K562 (cell line): ENCODE results near the gene MGRN1. TPM values are rescaled to one million over a fixed set of nuclear protein-coding genes. Genes with fewer than 3 reads are reported as not detected.

ENCODE experiments used
- CC2D1A ChIP-seq: fragments of 450-650 bp; IDR thresholded peaks from 2 replicates; pipeline ENCODE4 v1.6.1; 2017; ENCODE audit warnings: mild to moderate bottlenecking
- CEBPG ChIP-seq, 3 experiments: fragments of 200-800 bp in 1 of 3; sonication (Bioruptor generic) in 1 of 3; sonication (generic) in 1 of 3; formaldehyde crosslinking in 1 of 3; IDR thresholded peaks in 2 of 3; conservative IDR thresholded peaks in 1 of 3; 2 replicates each; pipeline versions ENCODE4 v1.6.1 to v1.8.0; 2016 to 2022; ENCODE audit warnings: missing compliant biosample characterization in 2 of 3, missing genetic modification characterization in 2 of 3, mild to moderate bottlenecking in 1 of 3, missing genetic modification reagents in 1 of 3
- CREBBP ChIP-seq: IDR thresholded peaks from one replicate; pipeline ENCODE4 v1.6.1; 2012; ENCODE audit warnings: low read depth, mild to moderate bottlenecking, control low read depth, inconsistent platforms, low read length
- E4F1 ChIP-seq: fragments of 250-450 bp; sonication (Bioruptor Pico); IDR thresholded peaks from 2 replicates; pipeline ENCODE4 v1.5.0; 2021; ENCODE audit warnings: mild to moderate bottlenecking, borderline replicate concordance
- FOS ChIP-seq: IDR thresholded peaks from 3 replicates; pipeline ENCODE4 v1.6.1; 2011; ENCODE audit not compliant: insufficient read length; ENCODE audit errors: extremely low read depth
- FOSL1 ChIP-seq: fragments of 200-800 bp; sonication (Bioruptor generic); conservative IDR thresholded peaks from 2 replicates; pipeline ENCODE4 v1.6.1; 2016; ENCODE audit warnings: missing genetic modification characterization, missing compliant biosample characterization
- HDAC2 ChIP-seq: fragments of 450-650 bp; IDR thresholded peaks from 2 replicates; pipeline ENCODE4 v1.6.1; 2016; ENCODE audit warnings: mild to moderate bottlenecking
- KAT7 ChIP-seq: sonication (generic); formaldehyde crosslinking; IDR thresholded peaks from 2 replicates; pipeline ENCODE4 v1.8.0; 2022; ENCODE audit warnings: missing genetic modification reagents, mild to moderate bottlenecking, borderline replicate concordance
- KDM5B ChIP-seq: fragments of 200-600 bp; sonication (generic); IDR thresholded peaks from 2 replicates; pipeline ENCODE4 v1.6.1; 2012; ENCODE audit warnings: low read depth, mild to moderate bottlenecking, moderate library complexity, low read length, control low read depth, inconsistent platforms; ENCODE audit not compliant: insufficient replicate concordance
- NCOA1 ChIP-seq: fragments of 450-650 bp; IDR thresholded peaks from 2 replicates; pipeline ENCODE4 v1.6.1; 2016; ENCODE audit warnings: low read depth
- POLR2AphosphoS2 ChIP-seq: IDR thresholded peaks from 2 replicates; pipeline ENCODE4 v1.6.1; 2012; ENCODE audit warnings: low read length, improper control_type of control experiment
- POLR2G ChIP-seq: fragments of 200-400 bp; formaldehyde crosslinking; IDR thresholded peaks from 2 replicates; pipeline ENCODE4 v1.6.1; 2017; ENCODE audit warnings: low read depth, mild to moderate bottlenecking, antibody characterized with exemption, low read length, moderate library complexity
- RBBP5 ChIP-seq: fragments of 200-600 bp; sonication (generic); IDR thresholded peaks from 2 replicates; pipeline ENCODE4 v1.6.1; 2012; ENCODE audit warnings: borderline replicate concordance, mild to moderate bottlenecking, low read length, control low read depth, inconsistent platforms; ENCODE audit not compliant: insufficient read depth, poor library complexity, severe bottlenecking
- RBM14 ChIP-seq: fragments of 200-400 bp; formaldehyde crosslinking; IDR thresholded peaks from 2 replicates; pipeline ENCODE4 v1.6.1; 2018; ENCODE audit warnings: low read depth, mild to moderate bottlenecking, low read length, moderate library complexity, borderline replicate concordance; ENCODE audit not compliant: insufficient read depth
- RFX1 ChIP-seq: fragments of 450-650 bp; IDR thresholded peaks from 2 replicates; pipeline ENCODE4 v1.6.1; 2016; ENCODE audit warnings: mild to moderate bottlenecking, moderate library complexity
- SAP30 ChIP-seq: fragments of 200-600 bp; sonication (generic); IDR thresholded peaks from 2 replicates; pipeline ENCODE4 v1.6.1; 2012; ENCODE audit warnings: borderline replicate concordance, low read depth, mild to moderate bottlenecking, moderate library complexity, low read length, control low read depth, inconsistent platforms; ENCODE audit not compliant: insufficient read depth, poor library complexity, severe bottlenecking
- SMAD3 ChIP-seq: fragments of 450-650 bp; formaldehyde crosslinking; conservative IDR thresholded peaks from 2 replicates; pipeline ENCODE4 v1.4.0; 2020; ENCODE audit warnings: mild to moderate bottlenecking
- SOX6 ChIP-seq: fragments of 450-650 bp; IDR thresholded peaks from 2 replicates; pipeline ENCODE4 v1.6.1; 2014; ENCODE audit warnings: mild to moderate bottlenecking
- WHSC1 ChIP-seq: IDR thresholded peaks from one replicate; pipeline ENCODE4 v1.6.1; 2012; ENCODE audit warnings: low read length, control low read depth, inconsistent platforms
- ZBTB8A ChIP-seq: fragments of 450-650 bp; IDR thresholded peaks from 2 replicates; pipeline ENCODE4 v1.6.1; 2018; ENCODE audit warnings: mild to moderate bottlenecking, moderate library complexity; ENCODE audit not compliant: partially characterized antibody
- ZKSCAN1 ChIP-seq: fragments of 150-350 bp; IDR thresholded peaks from 2 replicates; pipeline ENCODE4 v1.6.1; 2016; ENCODE audit warnings: low read depth, low read length
- ZNF699 ChIP-seq: fragments of 250-450 bp; sonication (Bioruptor Pico); IDR thresholded peaks from 2 replicates; pipeline ENCODE4 v1.8.0; 2021; ENCODE audit warnings: mild to moderate bottlenecking, moderate library complexity; ENCODE audit not compliant: insufficient replicate concordance
- ZNF77 ChIP-seq: fragments of 250-450 bp; sonication (Bioruptor Pico); IDR thresholded peaks from 2 replicates; pipeline ENCODE4 v1.5.0; 2020
- ZNF778 ChIP-seq: fragments of 450-650 bp; formaldehyde crosslinking; IDR thresholded peaks from 2 replicates; pipeline ENCODE4 v1.4.0; 2020; ENCODE audit warnings: mild to moderate bottlenecking, moderate library complexity
- polyA plus RNA-seq, 8 experiments: library from polyadenylated mRNA; depleted of rRNA in 4 of 8; stranded (reverse) in 5 of 8; unstranded in 3 of 8; fragments of >200 nt; fragmentation: Nextera tagmentation in 2 of 8; fragmentation: Illumina TruSeq in 1 of 8; extraction: Ambion mirVana in 2 of 8; extraction: Trizol in 1 of 8; gene quantifications; 2 replicates each; pipeline versions ENCODE4 v1.2.1 to v1.2.3, GENCODE V29; 2011 to 2014; ENCODE audit warnings: inconsistent platforms in 1 of 8, missing spikeins in 1 of 8
- total RNA-seq, 7 experiments: library from RNA; depleted of rRNA in 6 of 7; stranded (reverse); fragments of >200 nt in 6 of 7; fragmentation: Illumina TruSeq in 2 of 7; extraction: Trizol in 2 of 7; gene quantifications; 2 replicates each; pipeline versions ENCODE4 v1.2.1 to v1.2.3, GENCODE V29; 2011 to 2021; ENCODE audit warnings: low replicate concordance in 1 of 7
- TF ChIP-seq, protein P1 (sequence below): fragments of 250-450 bp; sonication (Bioruptor Pico); IDR thresholded peaks from 2 replicates; pipeline ENCODE4 v1.4.0; 2020; ENCODE audit warnings: mild to moderate bottlenecking

MGRN1 gene
- total and polyA plus RNA-seq, 9 of the 15 experiments (the other 6 are each of a cell fraction or from before 2014, with no cell fraction given), result 0.15 to 37.9 (median 6.0) TPM

DNA sequence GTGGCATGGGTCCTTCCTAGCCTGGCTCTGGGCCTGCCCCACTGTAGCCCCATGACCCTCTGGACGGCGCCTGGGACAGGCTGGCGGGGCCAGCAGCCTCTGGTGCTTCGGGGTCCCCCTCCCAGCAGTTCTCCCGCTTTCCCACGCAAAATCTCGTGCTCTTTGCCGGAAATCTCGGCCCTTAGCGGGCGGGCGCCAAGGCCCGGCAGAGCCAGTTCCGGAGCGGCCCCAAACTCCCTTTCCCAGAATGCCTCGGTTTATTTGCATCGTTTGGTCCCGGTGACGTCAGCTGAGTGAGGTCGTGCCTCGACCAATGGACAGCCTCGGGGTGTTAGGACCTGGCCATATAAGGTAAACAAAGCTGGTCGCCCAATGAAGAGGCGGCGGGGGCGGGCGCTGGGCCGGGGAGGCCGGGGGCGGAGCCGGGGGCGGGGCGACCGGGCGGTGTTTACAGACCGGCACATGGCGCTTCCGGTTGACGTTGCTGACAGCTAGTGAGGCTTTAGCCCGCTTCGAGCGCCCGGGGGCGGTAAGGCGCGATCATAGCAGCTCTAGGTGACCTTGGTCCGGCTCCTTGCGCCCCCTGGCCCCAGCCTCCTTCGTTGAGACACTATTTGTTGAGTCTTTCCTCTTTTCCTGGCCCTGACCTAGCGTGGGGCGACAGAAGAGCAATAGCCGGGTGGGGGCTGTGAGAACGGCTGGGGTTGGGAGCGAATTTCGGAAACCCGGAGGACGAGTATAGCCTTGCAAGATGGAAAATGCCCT is 8.4 kb upstream of the MGRN1 start (continued):
- TF ChIP-seq, protein P1, sequence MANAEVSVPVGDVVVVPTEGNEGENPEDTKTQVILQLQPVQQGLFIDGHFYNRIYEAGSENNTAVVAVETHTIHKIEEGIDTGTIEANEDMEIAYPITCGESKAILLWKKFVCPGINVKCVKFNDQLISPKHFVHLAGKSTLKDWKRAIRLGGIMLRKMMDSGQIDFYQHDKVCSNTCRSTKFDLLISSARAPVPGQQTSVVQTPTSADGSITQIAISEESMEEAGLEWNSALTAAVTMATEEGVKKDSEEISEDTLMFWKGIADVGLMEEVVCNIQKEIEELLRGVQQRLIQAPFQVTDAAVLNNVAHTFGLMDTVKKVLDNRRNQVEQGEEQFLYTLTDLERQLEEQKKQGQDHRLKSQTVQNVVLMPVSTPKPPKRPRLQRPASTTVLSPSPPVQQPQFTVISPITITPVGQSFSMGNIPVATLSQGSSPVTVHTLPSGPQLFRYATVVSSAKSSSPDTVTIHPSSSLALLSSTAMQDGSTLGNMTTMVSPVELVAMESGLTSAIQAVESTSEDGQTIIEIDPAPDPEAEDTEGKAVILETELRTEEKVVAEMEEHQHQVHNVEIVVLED, result 0 out of 2 replicates have a peak, but pooled peaks have one; percentile 27
- no peak for TF ChIP-seq NCOA1
- TF ChIP-seq ZKSCAN1, result no peak
- peak; percentile 70 for TF ChIP-seq FOSL1 (tag)
- TF ChIP-seq POLR2AphosphoS2, result no peak; the same call in 1 of the 2 replicates
- TF ChIP-seq SAP30, result no peak
- TF ChIP-seq FOS, result peak; percentile 91
- no peak for TF ChIP-seq WHSC1
- peak; percentile 48 for TF ChIP-seq SOX6
- TF ChIP-seq E4F1 (CRISPR knock-in tag), result no peak; the same call in 1 of the 2 replicates
- TF ChIP-seq RFX1, result no peak
- peak; percentile 89 for TF ChIP-seq POLR2G
- no peak for TF ChIP-seq SMAD3
- no peak for TF ChIP-seq ZNF778 (CRISPR knock-in tag)
- TF ChIP-seq ZBTB8A, result no peak
- peak; percentile 72 for TF ChIP-seq KDM5B
- TF ChIP-seq KAT7, result no peak
- no peak for TF ChIP-seq ZNF699 (CRISPR knock-in tag)
- no peak for TF ChIP-seq RBM14
- TF ChIP-seq ZNF77 (CRISPR knock-in tag), result no peak
- TF ChIP-seq CEBPG (CRISPR knock-in tag; IDR thresholded peaks at IDR 0.05), result no peak
- TF ChIP-seq CEBPG (tag; conservative IDR thresholded peaks at IDR 0.05 in 1 of 2, IDR thresholded peaks at IDR 0.05 in 1 of 2), result no peak
- no peak for TF ChIP-seq CREBBP
- peak; percentile 12; the same call in 1 of the 2 replicates for TF ChIP-seq HDAC2
- TF ChIP-seq RBBP5, result no peak
- TF ChIP-seq CC2D1A, result no peak
